Measurements from ENCODE around the gene ALG8. TPM values are rescaled to one million over a fixed set of nuclear protein-coding genes. Genes with fewer than 3 reads are reported as not detected.

ALG8 gene
- total RNA-seq, 1 donor from 2014 or later, result 18.4 TPM

- H3K27me3 ChIP-seq (ENCODE audit: control insufficient read depth, insufficient read depth, low read length), result no peaks in the 10 kb centered on the region
- peaks cover 3% of the 10 kb centered on the region for H3K36me3 ChIP-seq (ENCODE audit: control insufficient read depth, insufficient read depth, low read length)
- no peak for TF ChIP-seq CTCF (IDR thresholded peaks at IDR 0.05; ENCODE audit: insufficient read depth, low read length, severe bottlenecking)
- no peak overlapping the region for H3K4me3 ChIP-seq (ENCODE audit: low read depth, low read length)
- DNase-seq (ENCODE audit: low read depth), result no peak
- no peak for FAIRE-seq
These were observed 30.1 kb downstream of the ALG8 start for GRCh38 chr11:78109081-78110015.

GRCh38 chr11:78100676-78101472, 38.6 kb downstream of the ALG8 start:
- DNase-seq (ENCODE audit: low read depth) (no peak), FAIRE-seq (no peak)
- TF ChIP-seq CTCF (IDR thresholded peaks at IDR 0.05; ENCODE audit: insufficient read depth, low read length, severe bottlenecking), result no peak
- H3K4me3 ChIP-seq (ENCODE audit: low read depth, low read length), result no peak overlapping the region
- no peaks in the 10 kb centered on the region for H3K27me3 ChIP-seq (ENCODE audit: control insufficient read depth, insufficient read depth, low read length)
- peaks cover 4% of the 10 kb centered on the region for H3K36me3 ChIP-seq (ENCODE audit: control insufficient read depth, insufficient read depth, low read length)

GRCh38 chr11:78100261-78100660, 39.2 kb downstream of the ALG8 start:
- H3K36me3 ChIP-seq (ENCODE audit: control insufficient read depth, insufficient read depth, low read length), result peaks cover 4% of the 10 kb centered on the region
- FAIRE-seq, result no peak

GRCh38 chr11:78099666-78100065, 39.8 kb downstream of the ALG8 start:
- DNase-seq (ENCODE audit: low read depth) (no peak), FAIRE-seq (no peak)
- Histone ChIP-seq H3K4me3 (ENCODE audit: low read depth, low read length) (no peak overlapping the region), H3K27me3 (ENCODE audit: control insufficient read depth, insufficient read depth, low read length) (no peaks in the 10 kb centered on the region), H3K36me3 (ENCODE audit: control insufficient read depth, insufficient read depth, low read length) (peaks cover 4% of the 10 kb centered on the region)
- no peak for TF ChIP-seq CTCF (IDR thresholded peaks at IDR 0.05; ENCODE audit: insufficient read depth, low read length, severe bottlenecking)

More at GRCh38 chr11:78100261-78100660, 39.2 kb downstream of the ALG8 start:
- TF ChIP-seq CTCF (IDR thresholded peaks at IDR 0.05; ENCODE audit: insufficient read depth, low read length, severe bottlenecking), result no peak
- H3K27me3 ChIP-seq (ENCODE audit: control insufficient read depth, insufficient read depth, low read length), result no peaks in the 10 kb centered on the region
- no peak overlapping the region for H3K4me3 ChIP-seq (ENCODE audit: low read depth, low read length)
- no peak for DNase-seq (ENCODE audit: low read depth)

GRCh38 chr11:78097666-78098385, 41.6 kb downstream of the ALG8 start:
- no peak for FAIRE-seq
- DNase-seq (ENCODE audit: low read depth), result no peak
- no peak for TF ChIP-seq CTCF (IDR thresholded peaks at IDR 0.05; ENCODE audit: insufficient read depth, low read length, severe bottlenecking)
- Histone ChIP-seq H3K4me3 (ENCODE audit: low read depth, low read length) (no peak overlapping the region), H3K36me3 (ENCODE audit: control insufficient read depth, insufficient read depth, low read length) (peaks cover 4% of the 10 kb centered on the region), H3K27me3 (ENCODE audit: control insufficient read depth, insufficient read depth, low read length) (no peaks in the 10 kb centered on the region)
